Measurements from ENCODE around the gene MED23. TPM values are rescaled to one million over a fixed set of nuclear protein-coding genes. Genes with fewer than 3 reads are reported as not detected.
A peak's percentile ranks its signal among the peaks of the same experiment; 100 is the strongest.

MED23 gene
- total and polyA plus RNA-seq, 8 donors: 9.7 to 22.8 (median 13.2) TPM

DNA sequence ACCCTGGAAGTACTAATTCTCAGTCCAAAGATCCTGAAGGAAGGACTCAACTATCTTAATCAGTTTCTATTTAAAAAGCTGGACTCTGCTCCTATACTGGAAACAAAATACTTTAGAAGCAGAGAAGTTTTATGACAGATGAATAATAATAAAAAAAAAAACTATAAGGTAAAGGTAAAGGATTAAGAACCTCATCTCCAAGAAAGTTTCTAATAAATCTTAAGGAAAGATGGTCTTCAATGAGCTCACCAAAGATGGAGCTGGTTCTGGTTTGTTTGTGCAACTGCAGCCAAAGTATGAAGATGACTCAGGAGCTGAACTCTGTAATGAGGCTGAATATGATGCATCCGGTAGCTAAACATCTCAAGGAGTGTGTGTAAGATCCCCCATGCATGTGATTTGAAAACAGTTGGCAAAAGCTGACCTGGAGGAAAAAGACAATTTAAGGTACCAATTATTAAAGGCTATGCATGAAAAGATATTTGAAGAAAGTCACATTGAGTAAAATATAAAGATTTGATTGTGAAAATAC, 25.2 kb downstream of the MED23 start:
- Histone ChIP-seq H3K4me3 (no peak overlapping the region), H3K27ac (no peak overlapping the region), H3K4me1 (no peaks in the 10 kb centered on the region), H3K9me3 (no peaks in the 10 kb centered on the region), H3K27me3 (no peaks in the 10 kb centered on the region), H3K36me3 (peaks cover 0 to 60% (median 24%) of the 10 kb centered on the region in 3 donors)
- no peak for ATAC-seq
- intact Hi-C loops (cut with DNase I): no loop called here
- no peak for DNase-seq
- no peak for FAIRE-seq
- TF ChIP-seq, protein P1, sequence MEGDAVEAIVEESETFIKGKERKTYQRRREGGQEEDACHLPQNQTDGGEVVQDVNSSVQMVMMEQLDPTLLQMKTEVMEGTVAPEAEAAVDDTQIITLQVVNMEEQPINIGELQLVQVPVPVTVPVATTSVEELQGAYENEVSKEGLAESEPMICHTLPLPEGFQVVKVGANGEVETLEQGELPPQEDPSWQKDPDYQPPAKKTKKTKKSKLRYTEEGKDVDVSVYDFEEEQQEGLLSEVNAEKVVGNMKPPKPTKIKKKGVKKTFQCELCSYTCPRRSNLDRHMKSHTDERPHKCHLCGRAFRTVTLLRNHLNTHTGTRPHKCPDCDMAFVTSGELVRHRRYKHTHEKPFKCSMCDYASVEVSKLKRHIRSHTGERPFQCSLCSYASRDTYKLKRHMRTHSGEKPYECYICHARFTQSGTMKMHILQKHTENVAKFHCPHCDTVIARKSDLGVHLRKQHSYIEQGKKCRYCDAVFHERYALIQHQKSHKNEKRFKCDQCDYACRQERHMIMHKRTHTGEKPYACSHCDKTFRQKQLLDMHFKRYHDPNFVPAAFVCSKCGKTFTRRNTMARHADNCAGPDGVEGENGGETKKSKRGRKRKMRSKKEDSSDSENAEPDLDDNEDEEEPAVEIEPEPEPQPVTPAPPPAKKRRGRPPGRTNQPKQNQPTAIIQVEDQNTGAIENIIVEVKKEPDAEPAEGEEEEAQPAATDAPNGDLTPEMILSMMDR (IDR thresholded peaks at IDR 0.05): no peak
- WGBS, 2 donors: 95% methylated on average over 1 of the region's 1 CpG

DNA sequence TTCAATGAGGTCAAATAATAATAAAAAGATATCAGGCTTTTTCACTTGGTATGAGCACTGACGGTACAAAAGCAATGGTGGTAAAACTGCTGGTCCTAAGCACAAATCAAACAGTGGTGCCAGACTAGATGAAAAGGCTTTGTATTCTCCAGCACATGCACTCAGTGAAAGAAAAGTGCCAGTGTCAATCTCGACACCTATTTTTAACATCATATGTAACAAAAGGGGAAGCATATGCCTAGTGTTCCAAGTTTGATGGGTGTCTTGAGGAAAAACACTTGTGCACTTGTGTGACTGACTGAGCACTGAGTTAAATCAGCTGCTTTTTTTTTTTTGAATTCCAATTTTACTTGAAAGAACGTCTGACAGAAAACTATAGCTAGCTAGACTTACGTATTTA, 27.3 kb downstream of the MED23 start:
- no peak overlapping the region for H3K4me3 ChIP-seq
- peaks cover 0 to 55% (median 25%) of the 10 kb centered on the region in 3 donors for H3K36me3 ChIP-seq
- H3K27me3 ChIP-seq: no peaks in the 10 kb centered on the region
- WGBS, 2 donors: 83 to 85% methylated on average over 4 of the region's 4 CpGs
- no peaks in the 10 kb centered on the region for H3K4me1 ChIP-seq
- H3K27ac ChIP-seq: no peak overlapping the region
- intact Hi-C loops (cut with DNase I): no loop called here
- FAIRE-seq (no peak), ATAC-seq (no peak), DNase-seq (no peak)
- TF ChIP-seq, protein P1 (IDR thresholded peaks at IDR 0.05): no peak
- H3K9me3 ChIP-seq: no peaks in the 10 kb centered on the region

GRCh38 chr6:131597446-131597845, 30.6 kb downstream of the MED23 start:
- Histone ChIP-seq H3K27me3 (no peaks in the 10 kb centered on the region), H3K27ac (no peak overlapping the region), H3K4me3 (no peak overlapping the region), H3K4me1 (no peaks in the 10 kb centered on the region), H3K36me3 (peaks cover 0 to 61% (median 30%) of the 10 kb centered on the region in 3 donors), H3K9me3 (no peaks in the 10 kb centered on the region)
- intact Hi-C loops (cut with DNase I): no loop called here
- peak in 1 of 4 donors; percentile 55 for ATAC-seq
- WGBS, 2 donors: 94 to 99% methylated on average over 3 of the region's 3 CpGs
- DNase-seq: no peak
- TF ChIP-seq, protein P1 (IDR thresholded peaks at IDR 0.05): peak in 1 of 4 donors; percentile 19
- no peak for FAIRE-seq

- no peak for FAIRE-seq
Measured at GRCh38 chr6:131594074-131594473, 34.0 kb downstream of the MED23 start.

GRCh38 chr6:131592935-131593334, 35.1 kb downstream of the MED23 start:
- FAIRE-seq: no peak
- H3K36me3 ChIP-seq: peaks cover 0 to 84% (median 35%) of the 10 kb centered on the region in 3 donors
- no peaks in the 10 kb centered on the region for H3K9me3 ChIP-seq
- no peak for DNase-seq
- no peak overlapping the region for H3K4me3 ChIP-seq
- H3K27me3 ChIP-seq: no peaks in the 10 kb centered on the region
- WGBS, 2 donors: 70 to 73% methylated on average over 2 of the region's 2 CpGs
- intact Hi-C loops (cut with DNase I): no loop called here
- no peak for ATAC-seq
- no peak overlapping the region for H3K27ac ChIP-seq
- TF ChIP-seq, protein P1 (IDR thresholded peaks at IDR 0.05): no peak
- no peaks in the 10 kb centered on the region for H3K4me1 ChIP-seq

More at GRCh38 chr6:131594074-131594473, 34.0 kb downstream of the MED23 start:
- DNase-seq: no peak
- peaks cover 0 to 73% (median 34%) of the 10 kb centered on the region in 3 donors for H3K36me3 ChIP-seq
- WGBS, 2 donors: 87 to 88% methylated on average over 11 of the region's 11 CpGs
- H3K27me3 ChIP-seq: no peaks in the 10 kb centered on the region
- H3K4me1 ChIP-seq: no peaks in the 10 kb centered on the region
- H3K4me3 ChIP-seq: no peak overlapping the region
- no peak overlapping the region for H3K27ac ChIP-seq
- intact Hi-C loops (cut with DNase I): no loop called here
- no peaks in the 10 kb centered on the region for H3K9me3 ChIP-seq
- ATAC-seq: no peak
- TF ChIP-seq, protein P1 (IDR thresholded peaks at IDR 0.05): no peak
